HG03064 (cell line): ENCODE data around the gene TLK2.
"Not testable (repeated sequence)": the region's sequence is repeated elsewhere in the genome, so short reads cannot be mapped to it uniquely, and the experiment has no call there.

Source experiments
- ATAC-seq: cut with Tn5 transposase; IDR thresholded peaks from one replicate; pipeline ENCODE4 v1.9.1; 2021; ENCODE audit warnings: low read depth; ENCODE audit not compliant: unreplicated experiment

TLK2 gene

DNA sequence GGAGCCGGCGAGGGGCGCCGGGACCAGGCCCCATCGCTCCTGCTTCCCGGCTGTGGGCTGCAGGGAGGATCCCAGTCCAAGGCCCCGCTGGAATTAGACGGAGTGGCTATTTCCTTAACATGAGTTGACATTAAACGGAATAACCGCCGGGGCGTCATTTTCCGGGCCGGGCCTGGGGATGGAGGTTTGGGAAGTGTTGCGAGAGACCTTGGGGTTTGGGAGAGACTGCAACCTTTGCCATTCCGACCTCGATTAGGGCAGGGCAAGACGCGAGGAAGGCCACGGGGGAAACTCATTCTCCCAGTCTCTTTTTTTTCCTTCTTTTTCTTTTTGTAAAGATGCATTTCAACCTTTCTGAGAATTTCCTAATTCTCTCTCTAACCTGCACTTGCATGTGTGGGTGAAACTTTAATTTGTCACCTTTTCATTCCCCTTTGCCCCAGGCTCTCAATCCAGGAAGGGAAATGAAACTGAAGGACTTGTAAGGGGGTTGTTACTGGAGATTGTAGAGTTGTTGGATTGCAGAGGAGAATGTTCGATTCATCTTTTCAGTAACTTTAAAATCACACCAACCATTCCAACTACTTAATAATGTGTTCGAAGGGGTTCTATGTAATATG is 1.1 kb downstream of the TLK2 start:
- not testable (repeated sequence) for ATAC-seq

DNA sequence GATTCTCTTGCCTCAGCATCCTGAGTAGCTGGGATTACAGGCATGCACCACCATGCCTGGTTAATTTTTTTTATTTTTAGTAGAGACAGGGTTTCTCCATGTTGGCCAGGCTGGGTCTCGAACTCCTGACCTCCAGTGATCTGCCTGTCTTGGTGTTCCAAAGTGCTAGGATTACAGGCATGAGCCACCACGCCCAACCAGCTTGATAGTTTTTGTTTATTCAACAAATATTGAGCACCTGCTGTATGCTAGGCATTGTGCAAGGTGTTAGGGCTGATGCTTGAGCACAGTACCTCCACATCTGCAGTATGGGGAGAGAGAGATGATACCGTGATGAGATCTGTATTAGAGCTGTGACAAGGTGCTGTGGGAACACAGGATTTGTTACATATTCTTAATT is 3.9 kb downstream of the TLK2 start:
- not testable (repeated sequence) for ATAC-seq

DNA sequence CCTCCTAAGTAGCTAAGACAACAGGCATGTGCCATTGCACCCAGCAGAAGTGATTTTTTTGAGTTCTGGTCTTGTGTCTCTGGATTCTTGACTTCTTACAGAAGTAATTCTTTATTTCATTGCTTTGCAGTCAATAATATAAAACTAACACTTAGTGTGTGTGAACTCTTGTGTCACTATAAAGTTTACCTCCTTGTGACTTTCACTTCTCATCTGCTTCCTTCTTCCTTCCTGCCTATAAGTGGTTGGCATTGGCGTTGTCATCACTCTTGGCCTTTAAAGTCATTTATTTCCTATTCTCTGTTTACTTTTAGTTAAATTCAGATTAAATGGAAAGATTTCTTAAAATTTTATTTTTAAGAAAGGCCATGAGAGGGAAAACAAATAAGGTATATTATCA is 12.4 kb downstream of the TLK2 start:
- ATAC-seq: not testable (repeated sequence)

DNA sequence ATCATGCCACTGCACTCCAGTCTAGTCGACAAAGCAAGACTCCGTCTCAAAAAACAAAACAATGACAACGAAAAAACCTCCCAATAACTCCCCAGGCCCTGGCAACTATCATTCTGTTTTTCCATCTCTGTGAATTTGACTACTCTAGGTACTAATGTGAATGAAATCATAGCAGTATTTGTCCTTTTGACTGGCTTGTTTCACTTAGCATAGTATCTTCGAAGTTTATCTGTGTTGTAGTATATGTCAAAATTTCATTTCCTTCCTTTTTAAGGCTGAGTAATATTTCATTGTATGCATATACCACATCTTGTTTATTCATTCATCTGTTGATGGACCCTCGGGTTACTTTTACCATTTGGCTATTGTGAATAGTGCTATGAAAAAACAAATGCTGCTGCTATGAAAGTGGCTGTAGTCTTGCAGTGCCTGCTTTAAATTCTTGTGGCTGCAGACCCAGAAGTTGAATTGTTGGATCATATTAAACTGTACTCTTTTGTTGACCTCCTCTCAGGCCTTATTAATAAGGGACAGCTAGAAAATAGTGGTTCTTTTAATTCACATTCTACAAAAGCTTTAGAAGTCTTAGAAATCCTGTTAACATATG is 14.5 kb downstream of the TLK2 start:
- ATAC-seq: not testable (repeated sequence)

DNA sequence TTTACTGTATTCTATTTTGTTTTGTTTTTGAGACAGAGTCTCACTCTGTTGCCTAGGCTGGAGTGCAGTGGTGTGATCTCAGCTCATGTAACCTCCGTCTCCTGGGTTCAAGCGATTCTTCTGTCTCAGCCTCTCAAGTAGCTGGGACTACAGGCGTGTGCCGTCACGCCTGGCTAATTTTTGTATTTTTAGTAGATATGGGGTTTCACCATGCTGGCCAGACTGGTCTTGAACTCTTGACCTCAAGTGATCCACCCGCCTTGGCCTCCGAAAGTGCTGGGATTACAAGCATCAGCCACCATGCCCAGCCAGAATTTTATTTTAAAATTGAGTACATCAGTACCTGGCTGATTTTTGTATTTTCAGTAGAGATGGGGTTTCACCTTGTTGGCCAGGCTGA is 15.4 kb downstream of the TLK2 start:
- ATAC-seq: not testable (repeated sequence)

DNA sequence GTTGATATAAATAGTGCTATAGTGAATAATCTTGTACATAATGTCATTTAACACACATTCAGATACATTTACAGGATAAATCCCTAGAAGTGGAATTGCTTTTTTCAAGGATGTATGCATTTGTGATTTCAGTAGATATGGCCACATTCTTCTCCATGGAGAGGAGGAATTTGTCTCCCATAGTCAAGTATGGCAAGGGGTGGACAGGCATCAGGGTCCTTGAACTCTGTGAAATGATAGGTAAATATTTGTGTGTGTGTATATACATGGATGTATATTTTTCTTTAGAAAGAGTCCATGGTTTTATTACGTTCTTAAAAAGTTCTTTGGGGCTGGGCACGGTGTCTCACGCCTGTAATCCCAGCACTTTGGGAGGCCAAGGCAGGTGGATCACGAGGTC is 17.7 kb downstream of the TLK2 start:
- ATAC-seq: not testable (repeated sequence)

DNA sequence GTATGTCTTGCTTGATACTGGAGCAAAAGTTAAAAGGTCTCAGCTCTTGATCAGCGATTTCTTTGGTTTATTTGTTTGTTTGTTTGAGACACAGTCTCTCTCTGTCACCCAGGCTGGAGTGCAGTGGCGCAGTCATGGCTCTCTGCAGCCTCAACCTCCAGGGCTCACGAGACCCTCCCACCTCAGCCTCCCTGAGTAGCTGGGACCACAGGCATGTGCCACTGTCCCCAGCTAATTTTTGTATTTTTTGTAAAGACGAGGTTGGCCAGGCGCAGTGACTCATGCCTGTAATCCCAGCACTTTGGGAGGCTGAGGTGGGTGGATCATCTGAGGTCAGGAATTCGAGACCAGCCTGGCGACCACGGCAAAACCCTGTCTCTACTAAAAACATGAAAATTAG is 20.2 kb downstream of the TLK2 start:
- ATAC-seq: not testable (repeated sequence)

DNA sequence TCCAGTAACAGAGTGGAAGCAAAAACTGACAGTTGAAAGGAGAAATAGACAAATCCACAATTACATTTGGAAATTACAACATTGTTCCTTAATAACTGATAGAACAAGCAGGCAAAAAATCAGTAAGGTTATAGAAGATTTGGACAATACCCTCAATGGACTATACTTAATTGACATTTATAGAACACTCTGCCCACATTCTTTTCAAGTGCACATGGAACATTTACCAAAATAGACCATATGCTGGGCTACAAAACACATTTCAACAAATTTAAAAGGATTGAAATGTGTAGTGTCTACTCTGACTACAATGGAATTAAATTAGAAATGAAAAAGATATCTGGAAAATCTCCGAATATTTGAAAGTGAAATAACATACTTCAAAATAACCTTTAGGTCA is 21.8 kb downstream of the TLK2 start:
- not testable (repeated sequence) for ATAC-seq

DNA sequence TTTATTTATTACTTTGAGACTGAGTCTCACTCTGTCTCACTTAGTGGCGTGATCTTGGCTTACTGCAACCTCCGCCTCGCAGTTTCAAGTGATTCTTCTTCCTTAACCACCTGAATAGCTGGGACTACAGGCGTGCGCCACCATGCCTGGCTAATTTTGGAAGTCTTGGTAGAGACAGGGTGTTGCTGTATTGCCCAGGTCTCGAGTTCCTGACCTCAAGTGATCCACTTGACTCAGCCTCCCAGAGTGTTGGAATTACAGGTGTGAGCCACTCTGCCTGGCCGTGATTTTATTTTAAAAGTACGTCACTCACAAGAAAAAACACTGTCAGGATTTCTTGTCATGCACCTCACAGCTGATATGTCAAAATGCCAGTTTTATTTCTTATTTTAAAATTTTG is 26.2 kb downstream of the TLK2 start:
- not testable (repeated sequence) for ATAC-seq

DNA sequence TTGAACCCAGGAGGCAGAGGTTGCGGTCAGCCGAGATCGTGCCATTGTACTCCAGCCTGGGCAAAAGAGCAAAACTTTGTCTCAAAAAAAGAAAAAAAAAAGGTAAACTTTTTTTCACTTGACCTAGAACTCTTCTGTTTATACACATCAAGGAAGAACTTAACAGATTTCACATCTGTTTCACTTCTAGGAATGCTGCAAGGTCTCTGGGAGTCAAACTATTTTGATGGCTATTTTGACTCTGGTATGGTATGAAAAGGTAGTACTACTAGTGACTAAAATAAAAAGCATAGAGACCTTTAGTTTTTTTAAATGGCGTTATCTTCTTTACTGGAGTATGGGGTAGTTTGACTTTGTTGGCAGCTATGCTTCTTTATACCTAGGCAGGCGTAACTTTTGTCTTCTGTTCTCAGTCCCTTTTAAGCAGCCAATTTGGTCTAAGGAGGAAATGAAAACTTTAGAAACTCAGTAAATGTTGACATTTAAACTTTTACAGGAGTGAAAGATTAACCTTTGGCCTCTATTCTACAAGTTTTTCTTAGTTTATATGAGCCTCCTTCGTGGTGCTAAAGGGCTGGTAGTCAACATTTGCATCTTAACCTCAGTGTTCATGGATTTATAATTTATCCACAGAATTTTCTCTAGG is 28.7 kb downstream of the TLK2 start:
- not testable (repeated sequence) for ATAC-seq

DNA sequence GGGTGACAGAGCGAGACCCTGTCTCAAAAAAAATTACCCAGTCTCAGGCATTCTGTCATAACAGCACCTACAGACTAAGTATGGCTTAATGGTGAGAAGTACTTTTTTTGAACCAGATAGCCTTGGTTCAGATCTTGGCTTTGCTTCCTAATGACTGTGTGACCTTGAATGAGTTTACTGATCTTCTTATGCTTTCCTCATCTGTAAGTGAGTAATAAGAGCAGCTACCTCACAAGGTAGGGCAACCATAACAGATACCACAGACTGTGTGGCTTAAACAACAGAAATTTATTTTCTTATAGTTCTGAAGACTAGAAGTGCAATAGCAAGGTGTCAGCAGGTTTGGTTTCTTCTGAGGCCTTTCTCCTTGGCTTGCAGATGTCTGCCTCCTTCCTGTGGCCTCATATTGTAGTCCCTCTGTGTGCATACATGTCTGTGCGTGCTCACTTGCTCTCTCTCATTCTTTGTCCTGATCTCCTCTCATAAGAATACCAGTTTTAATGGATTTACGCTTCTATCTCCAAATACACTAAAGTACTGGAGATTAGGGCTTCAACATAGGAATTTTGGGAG is 31.7 kb downstream of the TLK2 start:
- not testable (repeated sequence) for ATAC-seq

DNA sequence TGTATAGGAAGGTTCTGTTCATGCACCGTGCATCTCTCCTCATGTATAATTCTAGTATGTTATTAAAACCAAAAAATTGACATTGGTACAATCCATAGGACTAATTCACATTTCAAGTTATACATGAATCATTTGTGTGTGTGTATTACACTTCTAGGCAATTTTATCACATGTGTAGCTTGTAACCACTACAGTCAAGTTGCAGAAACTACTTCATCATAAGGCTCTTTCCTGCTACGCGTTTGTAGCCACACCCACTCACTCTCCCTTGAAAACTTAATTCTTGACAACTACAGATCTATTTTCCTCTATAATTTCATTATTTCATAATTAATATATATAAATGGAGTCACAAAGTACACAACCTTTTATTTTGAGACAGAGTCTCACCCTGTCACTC is 32.4 kb downstream of the TLK2 start:
- not testable (repeated sequence) for ATAC-seq

DNA sequence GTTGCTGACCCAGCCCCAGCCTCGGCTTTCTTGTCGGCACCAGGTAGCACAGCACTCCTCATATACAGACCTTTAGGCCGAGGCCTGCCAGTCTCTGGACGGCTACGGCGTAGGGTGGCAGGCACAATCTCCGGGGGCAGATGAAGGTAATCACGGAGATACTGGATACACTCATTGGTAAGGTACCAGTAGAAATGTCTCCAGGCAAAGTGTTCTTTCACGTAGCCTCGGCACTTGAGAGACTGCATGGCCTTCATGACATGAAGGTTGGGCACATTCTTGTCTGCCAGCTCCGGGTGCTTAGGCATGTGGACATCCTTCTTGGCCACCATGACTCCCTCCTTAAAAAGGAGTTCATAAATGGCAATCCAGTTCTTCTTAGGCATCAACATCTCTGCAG is 37.8 kb downstream of the TLK2 start:
- not testable (repeated sequence) for ATAC-seq

DNA sequence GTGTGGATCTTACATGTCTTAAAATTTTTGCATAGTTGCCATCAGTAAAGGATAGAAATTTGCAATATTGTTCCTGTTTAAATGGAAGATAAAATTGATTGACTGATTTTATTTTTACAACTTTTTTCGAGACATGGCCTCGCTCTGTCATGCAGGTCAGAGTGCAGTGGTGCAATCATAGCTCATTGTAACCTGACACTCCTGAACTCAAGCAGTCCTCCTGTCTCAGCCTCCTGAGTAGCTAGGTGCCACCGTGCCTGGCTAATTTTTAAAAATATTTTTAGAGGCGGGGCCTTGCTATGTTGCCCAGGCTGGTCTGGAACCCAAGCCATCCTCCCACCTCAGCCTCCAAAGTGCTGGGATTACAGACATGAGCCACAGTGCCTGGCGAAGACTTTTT is 42.7 kb downstream of the TLK2 start:
- not testable (repeated sequence) for ATAC-seq

DNA sequence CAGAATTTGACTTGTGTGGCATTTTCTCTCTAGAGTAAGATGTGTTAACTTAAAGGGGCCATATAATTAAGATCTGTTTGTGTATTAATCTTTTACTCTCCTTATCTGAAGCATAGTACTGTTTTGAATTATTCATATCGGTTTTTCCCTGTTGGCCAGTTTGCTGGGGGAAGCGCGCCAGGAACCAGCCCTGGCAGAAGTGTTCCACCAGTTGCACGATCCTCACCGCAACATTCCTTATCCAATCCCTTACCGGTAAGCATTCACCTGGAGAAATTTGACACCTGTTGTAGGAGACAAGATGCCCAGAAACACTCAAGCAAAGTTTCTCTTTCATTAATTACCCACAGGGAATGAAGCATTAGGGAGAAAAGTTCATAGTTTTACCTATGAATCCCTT is 45.5 kb downstream of the TLK2 start:
- not testable (repeated sequence) for ATAC-seq

DNA sequence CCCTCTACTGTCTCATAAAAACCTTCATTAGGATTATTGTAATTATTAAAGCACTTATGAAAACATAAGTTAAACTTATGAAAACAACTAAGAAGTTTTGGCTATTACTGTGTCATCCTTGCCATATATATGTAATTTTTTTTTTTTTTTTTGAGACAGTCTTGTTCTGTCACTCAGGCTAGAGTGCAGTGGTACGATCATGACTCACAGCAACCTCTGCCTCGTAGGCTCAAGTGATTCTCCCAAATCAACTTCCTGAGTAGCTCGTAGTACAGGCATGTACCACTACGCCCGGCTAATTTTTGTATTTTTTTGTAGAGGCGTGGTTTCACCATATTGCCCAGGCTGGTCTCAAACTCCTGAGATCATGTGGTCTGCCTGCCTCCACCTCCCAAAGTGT is 46.7 kb downstream of the TLK2 start:
- not testable (repeated sequence) for ATAC-seq

DNA sequence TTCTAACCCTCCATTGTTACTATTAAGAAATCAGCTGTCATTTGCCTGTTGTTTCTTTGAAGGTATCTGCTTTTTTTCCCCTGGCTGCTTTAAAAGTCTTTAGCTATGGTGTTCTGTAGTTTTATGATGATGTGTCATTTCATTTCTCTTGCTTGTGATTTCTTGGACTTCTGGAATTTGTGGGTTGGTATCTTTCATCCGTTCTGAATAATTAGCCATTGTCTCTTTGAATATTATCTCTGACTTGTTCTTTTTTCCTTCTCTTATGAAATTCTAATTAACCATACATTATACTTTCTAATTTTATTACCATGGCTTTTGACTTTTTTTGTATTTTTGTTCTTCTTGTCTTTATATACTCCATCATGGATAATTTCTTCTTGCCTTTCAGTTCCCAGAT is 52.3 kb downstream of the TLK2 start:
- ATAC-seq: not testable (repeated sequence)

DNA sequence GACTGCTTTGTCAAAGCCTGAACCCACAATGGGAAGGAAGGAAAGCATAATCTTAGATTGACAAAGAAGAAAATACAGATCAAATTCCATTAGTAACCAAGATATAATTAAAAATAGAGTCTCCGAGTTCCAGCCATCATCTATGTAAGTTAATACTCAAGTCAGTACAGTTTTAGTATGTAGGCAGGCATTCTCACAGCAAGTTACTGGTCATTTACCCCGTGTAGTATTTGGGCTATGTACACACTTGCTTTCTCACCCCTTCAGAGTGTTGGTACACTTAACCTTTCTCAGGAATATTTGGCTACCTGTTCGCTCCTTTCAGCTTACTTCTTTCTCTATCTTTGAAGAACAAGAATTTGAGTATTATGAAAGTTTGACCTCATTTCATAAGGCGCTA is 57.9 kb downstream of the TLK2 start:
- not testable (repeated sequence) for ATAC-seq

DNA sequence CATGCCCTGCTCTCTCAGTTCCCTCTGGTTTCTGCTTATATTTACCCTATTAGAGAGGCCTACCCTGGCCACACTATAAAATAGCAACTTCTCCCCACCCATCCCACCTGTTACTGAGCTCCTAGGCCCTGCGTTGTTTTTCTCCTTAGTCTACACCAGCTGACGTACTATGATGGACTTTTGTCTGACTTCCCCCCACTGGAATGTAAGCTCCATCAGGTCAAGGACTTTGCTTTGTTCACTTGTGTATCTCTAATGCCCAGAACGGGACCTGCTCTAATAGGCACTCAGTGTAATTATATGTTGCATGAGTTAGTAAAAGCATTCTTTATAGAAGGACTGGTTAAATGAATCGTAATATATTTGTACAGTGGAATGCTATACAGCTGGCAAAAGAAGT is 62.4 kb downstream of the TLK2 start:
- ATAC-seq: not testable (repeated sequence)

DNA sequence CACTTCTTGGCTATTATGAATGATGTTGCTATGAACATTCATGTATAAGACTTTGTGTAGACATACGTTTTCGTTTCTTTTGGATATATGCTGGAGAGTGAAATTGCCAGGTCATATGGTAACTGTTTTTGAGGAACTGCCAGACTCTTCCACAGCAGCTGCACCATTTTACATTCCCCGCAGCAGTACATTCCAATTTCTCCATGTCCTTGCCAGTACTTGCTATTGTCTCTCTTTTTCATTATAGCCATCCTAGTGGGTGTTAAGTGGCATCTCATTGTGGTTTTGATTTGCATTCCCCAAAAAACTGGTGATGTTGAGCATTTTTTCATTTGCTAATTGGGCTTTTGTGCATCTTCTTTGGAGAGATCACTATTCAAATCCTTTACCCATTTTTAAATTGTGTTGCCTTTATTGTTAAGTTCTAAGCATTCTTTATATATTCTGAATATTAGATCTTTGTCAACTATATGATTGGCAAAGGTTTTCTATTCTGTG is 64.7 kb downstream of the TLK2 start:
- not testable (repeated sequence) for ATAC-seq

DNA sequence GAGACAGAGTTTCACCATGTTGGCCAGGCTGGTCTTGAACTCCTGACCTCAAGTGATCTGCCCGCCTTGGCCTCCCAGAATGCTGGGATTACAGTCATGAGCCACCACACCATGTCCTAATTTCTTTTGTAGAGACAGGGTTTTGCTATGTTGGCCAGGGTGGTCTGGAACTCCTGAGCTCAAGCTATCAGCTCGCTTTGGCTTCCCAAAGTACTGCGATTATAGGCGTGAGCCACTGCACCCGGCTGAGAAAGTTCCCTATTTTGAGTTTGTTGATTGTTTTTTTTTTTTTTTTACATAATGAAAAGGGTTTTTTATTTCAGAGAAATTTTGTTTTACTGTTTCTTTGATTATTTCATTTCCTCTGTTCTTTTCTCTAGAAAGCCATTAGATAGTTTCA is 67.4 kb downstream of the TLK2 start:
- not testable (repeated sequence) for ATAC-seq
